Stimulated activated CD4-positive, alpha-beta T cell treated with anti-CD3 and anti-CD28 coated beads, Interleukin-4, amount 100 ng/mL, for 24 hours (primary cell): Measurements from ENCODE around the gene ALDH1A1.

Experiments
- DNase-seq: peaks from one replicate; pipeline ENCODE4 v3.0.0-alpha.2; 2020

The ALDH1A1 gene

DNA sequence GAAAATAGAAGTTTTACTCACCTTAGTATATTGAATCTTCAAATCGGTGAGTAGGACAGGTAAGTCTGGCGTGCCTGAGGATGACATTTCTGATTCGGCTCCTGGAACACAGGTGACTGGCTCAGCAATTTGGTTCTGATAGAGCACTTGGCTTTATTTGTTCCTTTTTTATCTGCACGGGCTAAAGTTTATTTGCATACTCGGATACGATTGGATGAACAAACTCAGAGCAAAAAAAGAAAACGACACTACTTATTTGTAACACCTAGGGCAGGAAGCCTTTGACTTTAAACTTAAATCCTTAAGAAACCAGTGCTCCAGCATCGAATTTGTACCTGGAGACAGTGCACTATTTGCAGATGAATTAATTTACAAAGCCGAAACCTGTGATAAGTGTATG lies at the start of gene ALDH1A1:
TSS of gene ALDH1A1 (minus strand) at position 140 of the 400 bp plus-strand sequence. CDS start at position 87, 53 bp downstream.
- no peak for DNase-seq

DNA sequence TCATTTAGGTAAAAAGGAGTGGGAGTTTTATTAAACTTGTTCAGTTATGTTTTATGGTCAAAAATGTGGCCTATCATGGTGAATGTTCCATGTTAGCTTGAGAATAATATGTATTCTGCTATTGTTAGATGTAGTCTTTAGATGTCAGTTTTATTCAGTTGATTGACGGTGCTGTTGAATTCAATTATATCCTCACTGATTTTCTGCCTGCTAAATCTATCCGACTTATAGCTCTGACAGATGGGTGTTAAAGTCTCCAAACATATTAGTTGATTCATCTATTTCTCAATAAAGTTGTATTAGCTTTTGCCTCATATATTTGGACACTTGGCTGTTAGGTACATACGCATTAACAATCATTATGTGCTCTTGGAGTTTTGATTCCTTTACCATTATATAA lies 49.0 kb upstream of the ALDH1A1 start:
- DNase-seq: no peak

GRCh38 chr9:72998363-72998762 lies 45.5 kb upstream of the ALDH1A1 start:
- no peak for DNase-seq

DNA sequence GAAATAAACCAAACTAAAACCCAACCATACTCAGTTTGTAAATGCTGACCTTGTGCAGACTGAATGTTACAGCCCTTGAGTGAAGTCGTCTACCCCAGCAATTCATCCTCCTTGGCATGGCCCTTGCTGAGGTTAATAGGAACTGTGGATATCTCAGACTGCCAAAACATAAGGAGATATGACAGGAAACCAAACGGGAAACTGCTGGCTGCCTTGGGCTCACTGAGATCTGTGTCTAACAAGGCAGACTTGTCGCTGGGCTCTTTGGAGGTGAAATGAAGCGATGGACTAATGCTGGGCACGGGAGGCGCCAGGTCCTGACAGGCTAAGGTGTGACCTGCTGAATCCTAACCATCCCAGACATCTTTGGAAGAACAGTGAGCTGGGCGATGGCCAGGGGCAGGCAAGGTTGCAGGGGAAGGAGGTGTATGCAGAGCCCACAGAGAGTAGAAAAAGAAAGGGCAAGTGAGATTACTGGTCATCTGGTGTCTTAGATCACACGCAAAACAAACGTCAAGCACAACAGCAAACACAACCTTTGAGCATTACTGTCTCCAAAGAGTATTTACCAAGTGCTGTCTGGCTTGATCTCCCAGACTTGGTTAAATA lies 44.6 kb upstream of the ALDH1A1 start:
- DNase-seq: no peak

- no peak for DNase-seq
Observed at GRCh38 chr9:72996684-72997314, 43.9 kb upstream of the ALDH1A1 start.

- no peak for DNase-seq
Observed at GRCh38 chr9:72996114-72996513, 43.3 kb upstream of the ALDH1A1 start.

GRCh38 chr9:72995131-72996024 lies 42.5 kb upstream of the ALDH1A1 start:
- no peak for DNase-seq

- DNase-seq: no peak
Observed at GRCh38 chr9:72991772-72992171, 38.9 kb upstream of the ALDH1A1 start.

- DNase-seq: no peak
Observed at GRCh38 chr9:72990397-72991182, 37.7 kb upstream of the ALDH1A1 start.

DNA sequence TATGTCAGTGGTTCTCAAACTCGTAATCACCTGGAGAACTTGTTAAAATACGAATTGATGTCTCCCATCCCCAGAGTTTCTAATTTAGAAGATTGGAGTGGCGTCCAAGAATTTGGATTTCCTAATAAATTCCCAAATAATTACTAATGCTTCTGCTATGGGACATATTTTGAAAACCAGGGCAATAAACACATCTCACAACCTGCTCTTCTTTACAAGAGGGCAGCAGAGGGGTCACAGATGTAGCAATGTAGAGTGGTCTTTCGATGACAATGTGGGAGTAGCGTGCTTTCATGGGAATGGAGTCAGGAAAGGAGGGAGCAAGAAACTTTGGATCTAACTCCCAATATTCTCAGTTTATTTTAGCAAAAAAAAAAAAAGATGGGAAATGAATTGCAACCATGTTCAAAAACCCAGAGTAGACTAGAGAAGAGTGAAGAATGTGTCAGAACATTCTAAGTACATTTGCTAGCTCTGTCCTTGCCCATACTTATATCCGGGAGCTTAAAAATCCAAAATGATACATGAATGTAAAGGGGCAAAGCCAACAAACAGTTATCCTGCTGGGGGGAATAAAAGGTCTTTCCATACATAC lies 33.8 kb upstream of the ALDH1A1 start:
- DNase-seq: no peak

GRCh38 chr9:72985746-72986145 lies 32.9 kb upstream of the ALDH1A1 start:
- DNase-seq: no peak

DNA sequence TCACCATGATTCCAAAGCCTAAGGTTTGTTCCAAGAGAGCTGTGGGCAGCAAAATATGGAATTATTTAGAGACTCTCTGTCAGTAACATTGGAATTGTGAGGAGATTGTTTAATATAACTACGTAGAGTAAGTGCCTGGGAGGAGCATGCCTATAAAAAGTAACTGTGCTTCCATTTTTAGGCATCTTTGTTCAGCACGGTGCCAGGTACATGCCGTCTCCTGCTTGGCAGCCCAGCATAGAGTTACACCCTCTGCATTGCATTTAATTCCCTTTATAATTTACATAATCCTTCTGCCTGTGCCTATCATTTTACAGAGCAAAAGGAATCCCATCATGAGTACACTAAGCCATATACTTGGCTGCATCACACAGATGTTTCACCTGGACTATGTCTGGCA lies 32.1 kb upstream of the ALDH1A1 start:
- DNase-seq: no peak

DNA sequence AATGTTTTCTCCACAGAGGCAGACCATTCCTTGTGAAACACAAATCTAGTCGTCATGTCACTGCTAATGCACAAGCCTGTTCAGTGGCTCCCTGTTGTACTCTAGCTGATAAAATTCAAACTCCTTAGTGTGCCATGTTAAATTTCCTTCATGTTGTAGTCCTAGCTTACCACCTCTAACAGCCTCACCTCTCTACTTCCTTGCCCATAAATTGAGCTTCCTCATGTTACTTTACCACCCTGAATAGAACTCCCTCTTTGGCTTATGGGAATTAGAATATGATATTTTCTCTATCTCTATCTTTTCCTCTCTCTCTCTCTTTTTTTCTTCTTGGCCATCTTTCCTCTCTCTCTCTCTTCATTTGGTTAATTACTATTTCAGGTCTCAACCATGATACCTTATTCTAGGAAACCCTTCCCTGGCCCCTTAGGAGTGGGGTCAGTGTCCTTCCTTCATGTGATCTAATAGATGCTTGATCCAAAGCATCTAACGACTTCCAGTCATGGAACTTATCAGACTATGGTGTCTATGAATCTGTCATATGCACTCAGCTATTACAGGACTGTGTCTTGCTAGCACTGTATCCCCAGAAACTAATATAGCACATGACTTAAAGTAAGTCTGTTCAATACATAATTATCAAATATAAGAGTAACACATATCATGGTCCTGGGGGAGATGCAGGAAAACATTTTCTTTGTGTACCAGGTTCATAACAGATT lies 31.5 kb upstream of the ALDH1A1 start:
- no peak for DNase-seq

DNA sequence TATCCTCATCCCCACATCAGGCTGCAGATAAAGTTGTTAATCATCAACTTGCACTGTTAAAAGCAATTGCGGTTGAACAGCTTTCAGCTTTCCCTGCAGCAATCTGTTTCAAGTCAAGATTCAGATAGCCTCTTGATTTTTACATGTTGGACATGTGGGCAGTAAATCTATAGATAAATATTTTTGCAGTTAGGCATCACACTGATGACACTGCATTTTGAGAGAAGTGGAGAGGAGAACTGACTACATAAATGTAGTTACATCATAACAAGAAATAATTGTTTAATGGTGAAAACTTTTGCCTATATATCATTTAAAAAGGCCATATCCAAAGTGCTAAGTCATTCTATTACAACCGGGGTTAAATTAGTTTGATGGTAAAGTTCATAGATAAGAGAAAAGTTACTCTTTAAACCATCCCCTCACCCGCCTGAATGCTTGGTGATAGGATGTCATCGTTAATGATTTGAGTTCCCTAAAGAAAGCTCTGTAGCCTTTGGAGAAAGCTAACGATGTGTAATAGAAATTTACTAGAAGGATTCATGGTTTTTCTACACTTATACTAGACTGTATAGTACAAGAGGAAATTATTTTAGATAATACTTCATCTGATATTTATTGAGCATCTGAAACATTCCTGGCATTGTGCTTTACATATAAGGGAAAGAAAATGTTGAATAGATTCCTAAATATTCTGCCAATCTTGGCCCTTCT lies 30.8 kb upstream of the ALDH1A1 start:
- no peak for DNase-seq

DNA sequence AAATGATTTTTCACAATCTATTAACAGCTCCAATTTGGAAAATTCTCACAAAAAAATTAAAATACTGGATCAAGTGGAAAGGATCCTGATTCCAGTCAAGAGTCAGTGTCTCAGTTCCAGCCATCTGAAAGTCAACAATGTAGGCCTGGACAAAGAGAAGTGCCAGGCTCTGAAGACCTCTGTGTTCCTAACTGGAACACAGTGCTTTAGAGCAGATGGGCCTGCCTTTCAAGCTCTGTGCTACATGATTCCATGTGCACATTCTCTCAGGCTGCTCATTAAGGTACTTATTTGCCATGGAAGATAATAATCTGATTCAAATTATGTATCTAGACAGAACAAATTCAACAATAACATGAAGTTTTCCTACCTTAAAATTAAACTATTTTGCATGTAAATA lies 30.2 kb upstream of the ALDH1A1 start:
- DNase-seq: no peak

DNA sequence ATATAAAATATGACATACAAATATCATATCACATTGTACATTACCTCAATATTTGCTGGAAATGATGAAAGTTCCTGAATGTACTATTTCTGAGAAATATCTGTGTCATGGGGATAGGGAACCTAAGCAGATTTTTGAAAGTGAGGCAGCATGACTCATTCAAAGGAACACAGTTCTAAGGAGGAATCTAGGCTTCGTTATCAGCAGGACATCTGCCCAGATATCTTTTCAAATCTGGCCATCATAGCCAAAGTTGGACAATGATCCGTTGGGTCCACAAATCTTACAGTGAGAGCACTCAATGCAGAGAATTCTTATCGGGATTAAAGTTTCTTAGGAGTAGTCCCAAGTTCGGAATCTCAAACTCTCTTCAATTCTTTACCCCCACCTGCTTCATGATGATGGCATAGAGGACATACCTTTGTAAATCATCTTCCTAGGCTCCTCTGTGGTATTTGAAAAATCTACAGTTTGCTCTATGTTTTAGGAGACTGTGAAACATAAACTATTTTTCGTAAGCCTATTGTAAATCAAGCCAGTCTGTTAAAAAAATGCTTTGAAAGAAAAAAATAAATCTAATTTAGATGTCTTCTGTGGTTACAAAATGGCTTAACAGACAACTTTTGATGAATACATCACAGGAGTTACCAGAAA lies 29.4 kb upstream of the ALDH1A1 start:
- no peak for DNase-seq

- no peak for DNase-seq
Observed at GRCh38 chr9:72981433-72981832, 28.6 kb upstream of the ALDH1A1 start.

- no peak for DNase-seq
Observed at GRCh38 chr9:72980600-72981265, 27.9 kb upstream of the ALDH1A1 start.

- no peak for DNase-seq
Observed at GRCh38 chr9:72980183-72980582, 27.3 kb upstream of the ALDH1A1 start.

DNA sequence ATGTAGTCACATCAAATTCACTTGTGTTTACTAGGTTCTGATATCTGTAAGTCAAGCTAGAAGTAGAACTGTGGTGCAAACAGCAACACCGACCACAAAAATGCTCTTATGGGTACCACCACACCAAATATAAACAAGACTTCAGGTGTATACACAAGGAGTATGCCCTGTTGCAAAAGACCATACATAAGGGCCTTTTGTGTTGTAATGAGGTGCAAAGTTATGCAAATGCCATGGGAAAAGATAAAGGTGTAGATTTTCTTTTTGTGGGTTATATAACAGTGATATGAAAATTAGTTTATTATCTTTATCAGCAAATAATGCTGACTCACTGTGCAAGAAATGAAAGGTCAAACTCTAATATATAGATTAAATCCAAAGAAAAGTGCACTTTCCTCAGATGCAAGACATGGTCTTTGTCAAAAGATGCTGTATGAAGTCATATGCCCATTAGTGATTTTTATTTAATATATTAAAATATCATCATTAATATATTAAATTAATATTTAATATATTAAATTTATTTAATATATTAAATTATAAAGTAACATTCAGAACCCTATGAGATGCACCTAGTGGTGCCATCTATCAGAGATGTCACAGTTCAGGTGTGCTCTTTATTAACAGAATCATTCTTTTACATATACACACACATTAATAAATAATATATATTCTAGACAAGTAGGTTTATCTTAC lies 26.7 kb upstream of the ALDH1A1 start:
- DNase-seq: no peak
